ENCODE results near the gene TMEM170B. TPM values are rescaled to one million over a fixed set of nuclear protein-coding genes. Genes with fewer than 3 reads are reported as not detected.

The TMEM170B gene
- total RNA-seq, 4 donors from 2014 or later = 5.5 to 22.0 (median 12.3) TPM

DNA sequence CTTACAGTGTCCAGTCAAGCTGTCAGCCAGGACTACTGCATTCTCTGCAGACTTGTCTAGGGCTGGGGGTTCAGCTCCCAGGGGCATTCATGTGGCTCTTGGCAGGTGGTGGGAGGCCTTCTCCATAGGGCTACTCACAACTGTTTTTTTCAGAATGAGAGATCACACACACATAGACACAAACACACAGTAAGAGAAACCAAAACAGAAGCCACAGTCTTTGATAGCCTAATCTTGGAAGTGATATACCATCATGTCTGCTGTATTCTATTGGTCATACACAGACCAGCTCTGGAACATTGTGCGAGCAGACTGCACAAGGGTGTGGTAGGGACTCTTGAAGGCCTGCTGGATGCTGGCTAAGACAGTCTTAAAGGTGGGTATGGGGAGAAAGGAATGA lies 13.5 kb downstream of the TMEM170B start:
- H3K4me3 ChIP-seq = no peak overlapping the region
- no peak overlapping the region for H3K27ac ChIP-seq
- H3K4me1 ChIP-seq = no peaks in the 10 kb centered on the region
- H3K9me3 ChIP-seq = no peaks in the 10 kb centered on the region
- no peaks in the 10 kb centered on the region for H3K27me3 ChIP-seq
- H3K36me3 ChIP-seq = no peaks in the 10 kb centered on the region
- DNase-seq (no peak), ATAC-seq (no peak)
- intact Hi-C loops (cut with DNase I; ENCODE audit: low total_unique reads) = no loop called here
- in situ Hi-C loops (cut with MboI; ENCODE audit: low sequenced_read_pairs in 4 of 4) = no loop called here
- TF ChIP-seq, protein P1, sequence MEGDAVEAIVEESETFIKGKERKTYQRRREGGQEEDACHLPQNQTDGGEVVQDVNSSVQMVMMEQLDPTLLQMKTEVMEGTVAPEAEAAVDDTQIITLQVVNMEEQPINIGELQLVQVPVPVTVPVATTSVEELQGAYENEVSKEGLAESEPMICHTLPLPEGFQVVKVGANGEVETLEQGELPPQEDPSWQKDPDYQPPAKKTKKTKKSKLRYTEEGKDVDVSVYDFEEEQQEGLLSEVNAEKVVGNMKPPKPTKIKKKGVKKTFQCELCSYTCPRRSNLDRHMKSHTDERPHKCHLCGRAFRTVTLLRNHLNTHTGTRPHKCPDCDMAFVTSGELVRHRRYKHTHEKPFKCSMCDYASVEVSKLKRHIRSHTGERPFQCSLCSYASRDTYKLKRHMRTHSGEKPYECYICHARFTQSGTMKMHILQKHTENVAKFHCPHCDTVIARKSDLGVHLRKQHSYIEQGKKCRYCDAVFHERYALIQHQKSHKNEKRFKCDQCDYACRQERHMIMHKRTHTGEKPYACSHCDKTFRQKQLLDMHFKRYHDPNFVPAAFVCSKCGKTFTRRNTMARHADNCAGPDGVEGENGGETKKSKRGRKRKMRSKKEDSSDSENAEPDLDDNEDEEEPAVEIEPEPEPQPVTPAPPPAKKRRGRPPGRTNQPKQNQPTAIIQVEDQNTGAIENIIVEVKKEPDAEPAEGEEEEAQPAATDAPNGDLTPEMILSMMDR (IDR thresholded peaks at IDR 0.05 in 4 of 5, conservative IDR thresholded peaks at IDR 0.05 in 1 of 5) = no peak
- no peak for TF ChIP-seq POLR2A (IDR thresholded peaks at IDR 0.05)

DNA sequence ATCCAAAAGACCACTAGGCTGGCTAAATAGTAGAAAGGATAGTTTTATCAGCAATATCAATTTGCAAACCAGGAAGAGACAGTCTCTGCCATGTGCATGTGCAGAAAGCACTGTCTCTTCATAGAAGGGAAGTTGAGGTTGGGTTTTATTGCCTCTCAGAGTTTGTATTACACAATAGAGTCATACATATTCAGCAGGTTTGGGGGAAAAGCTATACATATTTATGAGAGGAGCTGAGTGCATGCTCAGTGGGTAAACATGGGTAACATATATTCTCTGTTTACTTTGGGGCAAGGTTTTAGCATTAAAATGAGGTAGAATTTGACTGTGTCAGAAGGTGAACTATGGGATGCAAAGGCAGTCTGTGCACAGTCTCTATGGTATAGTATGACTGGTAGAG lies 14.9 kb downstream of the TMEM170B start:
- H3K36me3 ChIP-seq = no peaks in the 10 kb centered on the region
- ATAC-seq = no peak
- TF ChIP-seq POLR2A (IDR thresholded peaks at IDR 0.05) = no peak
- TF ChIP-seq, protein P1 (IDR thresholded peaks at IDR 0.05 in 4 of 5, conservative IDR thresholded peaks at IDR 0.05 in 1 of 5) = no peak
- intact Hi-C loops (cut with DNase I; ENCODE audit: low total_unique reads) (no loop called here), in situ Hi-C loops (cut with MboI; ENCODE audit: low sequenced_read_pairs in 4 of 4) (no loop called here)
- no peaks in the 10 kb centered on the region for H3K27me3 ChIP-seq
- H3K9me3 ChIP-seq = no peaks in the 10 kb centered on the region
- DNase-seq = no peak
- H3K4me1 ChIP-seq = no peaks in the 10 kb centered on the region
- no peak overlapping the region for H3K27ac ChIP-seq
- no peak overlapping the region for H3K4me3 ChIP-seq

DNA sequence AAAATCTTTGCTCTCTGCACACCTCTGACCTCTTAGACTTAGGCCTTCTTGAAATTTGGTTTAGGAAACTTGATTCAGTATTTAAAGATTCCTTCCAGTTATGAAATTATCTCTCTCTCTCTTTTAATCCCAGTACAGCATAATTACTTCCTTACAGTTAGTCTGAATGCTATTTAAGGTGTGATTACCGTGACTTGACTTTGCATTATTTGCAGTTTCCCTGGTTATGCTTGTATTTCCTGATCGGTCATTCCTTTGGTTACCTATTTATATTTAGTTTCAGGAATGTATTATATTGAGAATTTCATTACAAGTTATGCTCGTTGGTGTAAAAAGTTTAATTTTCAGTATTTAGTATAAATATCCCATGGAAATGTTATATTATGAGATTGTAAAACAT lies 16.3 kb downstream of the TMEM170B start:
- H3K36me3 ChIP-seq = no peaks in the 10 kb centered on the region
- intact Hi-C loops (cut with DNase I; ENCODE audit: low total_unique reads) = no loop called here
- TF ChIP-seq, protein P1 (IDR thresholded peaks at IDR 0.05 in 4 of 5, conservative IDR thresholded peaks at IDR 0.05 in 1 of 5) = no peak
- no peak for TF ChIP-seq POLR2A (IDR thresholded peaks at IDR 0.05)
- DNase-seq (no peak), ATAC-seq (no peak)
- no peaks in the 10 kb centered on the region for H3K4me1 ChIP-seq
- in situ Hi-C loops (cut with MboI; ENCODE audit: low sequenced_read_pairs in 4 of 4) = no loop called here
- H3K27me3 ChIP-seq = no peaks in the 10 kb centered on the region
- H3K9me3 ChIP-seq = no peaks in the 10 kb centered on the region
- H3K4me3 ChIP-seq = no peak overlapping the region
- no peak overlapping the region for H3K27ac ChIP-seq

DNA sequence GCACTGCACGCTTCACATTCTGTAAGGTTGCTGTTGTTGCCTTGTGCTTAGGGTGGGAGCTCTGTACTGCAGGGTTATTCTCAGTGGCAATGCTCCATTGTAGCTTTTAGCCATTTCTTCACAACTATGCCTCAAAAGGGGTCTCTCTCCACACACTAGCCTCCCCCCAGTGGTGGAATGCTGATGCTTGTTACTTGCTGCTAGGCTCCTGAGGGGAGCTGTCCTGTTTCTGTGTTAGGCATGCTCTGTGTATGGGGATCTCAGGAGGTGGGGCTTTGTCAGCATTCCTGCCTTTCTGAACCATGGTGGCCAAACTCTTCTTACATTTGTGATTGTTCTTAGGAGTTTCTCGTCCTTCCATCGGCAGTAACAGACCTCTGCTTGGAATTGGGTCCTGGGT lies 18.8 kb downstream of the TMEM170B start:
- H3K9me3 ChIP-seq = no peaks in the 10 kb centered on the region
- H3K4me1 ChIP-seq = no peaks in the 10 kb centered on the region
- H3K27me3 ChIP-seq = no peaks in the 10 kb centered on the region
- no peak overlapping the region for H3K27ac ChIP-seq
- intact Hi-C loops (cut with DNase I; ENCODE audit: low total_unique reads) = no loop called here
- in situ Hi-C loops (cut with MboI; ENCODE audit: low sequenced_read_pairs in 4 of 4) = no loop called here
- ATAC-seq = no peak
- no peak for DNase-seq
- no peak for TF ChIP-seq POLR2A (IDR thresholded peaks at IDR 0.05)
- TF ChIP-seq, protein P1 (IDR thresholded peaks at IDR 0.05 in 4 of 5, conservative IDR thresholded peaks at IDR 0.05 in 1 of 5) = no peak
- no peaks in the 10 kb centered on the region for H3K36me3 ChIP-seq
- H3K4me3 ChIP-seq = no peak overlapping the region

DNA sequence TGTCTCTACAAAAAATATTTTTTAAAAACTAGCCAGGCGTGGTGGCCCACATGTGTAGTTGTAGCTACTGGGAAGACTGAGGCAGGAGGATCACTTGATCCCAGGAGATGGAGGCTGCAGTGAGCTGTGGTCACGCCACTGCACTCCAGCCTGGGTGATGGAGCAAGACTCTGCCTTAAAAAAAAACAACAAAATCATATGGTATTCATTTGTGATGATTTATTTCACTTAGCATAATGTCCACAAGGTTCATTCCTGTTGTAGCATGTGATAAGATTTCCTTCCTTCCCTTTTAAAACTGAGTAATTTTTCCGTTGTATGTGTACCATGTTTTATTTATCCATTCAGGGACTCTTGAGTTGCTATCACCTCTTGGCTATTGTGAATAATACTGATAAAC lies 26.2 kb downstream of the TMEM170B start:
- Histone ChIP-seq H3K9me3 (no peaks in the 10 kb centered on the region), H3K27me3 (no peaks in the 10 kb centered on the region), H3K4me3 (no peak overlapping the region), H3K27ac (no peak overlapping the region), H3K36me3 (peaks cover 0 to 13% of the 10 kb centered on the region in 2 donors), H3K4me1 (no peaks in the 10 kb centered on the region)
- TF ChIP-seq, protein P1 (IDR thresholded peaks at IDR 0.05 in 4 of 5, conservative IDR thresholded peaks at IDR 0.05 in 1 of 5) = no peak
- TF ChIP-seq POLR2A (IDR thresholded peaks at IDR 0.05) = no peak
- intact Hi-C loops (cut with DNase I; ENCODE audit: low total_unique reads) (no loop called here), in situ Hi-C loops (cut with MboI; ENCODE audit: low sequenced_read_pairs in 4 of 4) (no loop called here)
- DNase-seq (no peak), ATAC-seq (no peak)

Data from gastrocnemius medialis (tissue), 4 donors.